Measurements from ENCODE around the gene MORN1.

The MORN1 gene

DNA sequence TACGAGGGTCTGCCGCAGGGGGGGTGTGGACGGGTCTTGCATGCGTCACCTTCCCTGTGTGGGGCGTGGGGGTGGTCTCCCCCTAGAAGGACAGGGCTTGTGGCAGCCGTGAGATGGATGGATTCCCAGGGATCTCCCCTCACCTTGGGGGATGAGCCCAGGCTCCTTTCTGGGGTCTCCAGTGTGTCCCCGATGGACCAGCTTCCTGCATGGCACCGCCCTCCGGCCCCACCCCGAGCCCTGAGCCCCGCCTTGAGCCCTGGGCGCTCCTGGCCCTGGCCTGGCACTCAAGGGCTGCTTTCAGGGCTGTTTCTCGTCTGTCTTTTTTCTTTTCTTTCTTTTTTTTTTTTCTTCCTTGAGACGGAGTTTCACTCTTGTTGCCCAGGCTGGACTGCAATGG lies 103.7 kb downstream of the MORN1 start:
- no peak for DNase-seq

DNA sequence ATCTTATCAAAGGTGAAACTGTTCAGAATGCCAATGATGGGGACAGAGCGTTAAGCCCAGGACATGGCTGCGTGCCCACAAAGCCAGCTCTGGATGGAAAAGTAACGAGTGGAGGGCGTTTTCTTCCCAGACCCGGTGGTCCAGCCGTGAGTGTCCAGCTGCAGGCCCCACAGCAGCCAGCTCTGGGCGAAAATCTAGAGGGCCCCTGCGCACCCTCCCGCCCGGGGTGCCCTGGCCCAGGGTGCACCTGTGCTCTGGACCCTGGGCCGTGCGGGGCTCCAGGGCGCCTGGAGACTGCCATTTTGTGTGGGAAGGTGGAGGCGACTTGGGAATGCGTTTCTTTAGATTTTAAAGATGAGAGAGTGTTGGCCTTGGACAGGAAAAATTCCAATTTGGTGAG lies 104.4 kb downstream of the MORN1 start:
- DNase-seq, result no peak

DNA sequence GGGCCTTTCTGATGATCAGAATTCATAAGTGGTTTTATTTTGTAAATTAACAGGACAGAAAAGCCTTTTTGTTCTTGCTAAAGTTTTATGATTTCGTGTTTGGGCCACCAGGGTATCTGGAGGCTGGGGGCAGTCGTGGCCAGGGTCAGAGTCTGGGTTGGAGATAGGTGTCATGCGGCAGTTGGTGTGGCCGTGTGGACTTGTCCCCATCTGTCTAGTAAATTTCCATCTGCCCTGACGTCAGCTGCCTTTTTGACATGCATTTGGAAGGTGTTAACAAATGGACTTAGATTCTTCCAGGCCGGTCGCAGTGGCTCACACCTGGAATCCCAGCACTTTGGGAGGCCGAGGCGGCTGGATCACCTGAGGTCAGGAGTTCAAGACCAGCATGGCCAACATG lies 106.4 kb downstream of the MORN1 start:
- DNase-seq, result no peak

DNA sequence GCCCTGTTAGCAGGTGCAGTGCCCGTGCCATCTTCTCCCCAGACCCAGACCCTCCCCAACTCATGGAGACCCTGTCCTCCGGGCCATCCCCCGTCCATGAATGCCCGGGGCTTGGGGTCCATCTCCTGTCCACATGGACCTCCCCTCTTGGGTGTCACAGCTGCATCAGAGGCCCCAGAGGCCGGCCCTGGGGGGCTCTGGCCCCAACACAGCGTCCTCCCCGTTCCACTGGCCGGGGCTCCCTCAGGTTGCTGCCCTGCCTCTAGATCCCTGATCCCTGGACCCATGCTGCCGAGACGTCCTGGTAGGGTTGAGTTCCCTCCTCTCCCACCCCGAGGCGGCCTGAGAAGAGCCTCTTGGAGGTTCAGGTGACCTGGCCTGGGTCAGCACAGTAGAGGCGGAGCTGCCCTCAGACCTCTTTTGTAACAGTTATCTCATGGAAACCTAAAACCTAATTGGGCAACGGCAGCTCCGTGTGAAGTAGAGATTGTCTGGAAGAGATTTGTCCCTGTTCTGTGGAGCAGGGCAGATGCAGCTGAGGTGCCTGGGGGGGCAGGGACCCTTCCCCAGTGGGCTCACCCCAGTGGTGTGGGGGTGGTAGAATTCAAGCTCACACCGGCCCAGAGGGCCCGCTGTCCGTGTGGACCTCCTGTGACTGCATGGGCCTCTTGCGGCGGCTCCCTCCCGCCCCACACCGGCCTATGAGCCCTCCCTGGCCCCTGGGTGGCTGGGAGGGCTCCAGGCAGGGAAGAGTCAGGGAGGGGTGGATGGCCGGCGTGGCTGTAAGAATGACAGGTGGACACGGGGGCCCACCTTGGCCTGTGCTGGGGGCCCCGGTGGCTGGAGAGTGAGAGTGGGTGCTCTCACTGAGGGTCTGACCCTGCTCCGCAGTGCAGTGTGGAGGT lies 107.1 kb downstream of the MORN1 start:
- no peak for DNase-seq

DNA sequence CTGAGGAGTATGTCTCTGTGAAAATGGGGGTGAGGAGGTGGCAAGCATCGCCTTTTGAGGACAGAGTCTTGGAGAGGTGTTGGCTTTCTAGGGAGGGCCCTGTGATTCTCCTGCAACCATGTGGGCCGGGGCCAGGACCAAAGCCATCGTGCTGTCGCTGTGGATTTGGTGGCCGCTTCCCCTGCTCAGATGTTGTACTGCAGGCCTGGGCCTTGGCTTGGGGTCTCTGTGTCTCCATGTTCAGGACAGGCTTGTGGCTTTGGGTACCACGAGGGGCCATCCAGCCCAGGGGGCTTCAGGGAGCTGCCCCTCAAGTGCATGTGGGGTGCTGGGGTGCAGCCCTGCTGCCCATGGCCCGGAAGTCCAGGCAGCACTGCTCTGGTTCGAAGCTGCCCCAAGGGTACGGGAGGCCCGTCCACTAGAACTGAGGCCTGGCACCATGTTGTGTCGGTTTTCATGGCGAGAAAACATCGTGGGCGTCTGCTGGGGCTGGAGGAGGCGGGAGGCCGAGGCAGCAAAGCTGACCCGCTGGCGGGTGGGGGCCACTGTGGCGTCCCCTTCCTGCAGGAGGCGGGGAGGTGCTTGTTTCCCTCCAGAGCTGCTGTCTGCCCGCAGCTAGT lies 107.9 kb downstream of the MORN1 start:
- DNase-seq, result no peak

DNA sequence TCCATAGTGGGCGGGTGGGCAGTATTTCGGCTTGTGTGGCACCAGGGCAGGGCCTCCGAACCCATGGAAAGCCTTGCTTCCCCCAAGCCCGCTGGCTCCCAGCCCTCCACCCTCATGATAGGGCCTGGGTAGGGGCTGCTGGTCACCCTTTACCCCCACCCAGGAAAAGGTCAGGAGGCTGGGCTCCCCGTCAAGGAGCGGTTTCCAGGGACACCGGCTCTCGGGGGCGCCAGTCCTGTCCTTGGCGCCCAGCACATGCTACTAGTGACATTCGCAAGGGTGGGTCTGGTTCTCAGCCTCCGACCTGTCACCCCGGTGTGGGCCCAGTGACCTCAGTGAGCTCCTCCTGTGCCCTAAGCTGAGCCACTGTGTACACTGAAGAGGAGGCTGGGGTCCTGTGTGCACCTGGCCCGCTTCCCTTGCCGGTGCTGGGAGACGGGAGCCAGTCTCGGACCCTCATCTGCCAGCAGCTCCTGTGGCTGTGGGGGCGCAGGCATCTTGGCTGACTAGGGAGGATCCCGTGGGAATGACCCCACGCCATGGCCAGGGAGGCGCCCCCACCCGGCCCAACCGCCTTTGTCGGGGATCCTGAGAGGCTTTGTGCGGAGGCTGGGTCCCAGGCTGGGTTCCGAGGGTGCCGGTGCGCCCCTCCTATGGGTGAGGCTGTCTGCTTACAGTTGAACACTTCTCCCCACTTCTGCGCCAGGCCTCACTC lies 108.6 kb downstream of the MORN1 start:
- no peak for DNase-seq

DNA sequence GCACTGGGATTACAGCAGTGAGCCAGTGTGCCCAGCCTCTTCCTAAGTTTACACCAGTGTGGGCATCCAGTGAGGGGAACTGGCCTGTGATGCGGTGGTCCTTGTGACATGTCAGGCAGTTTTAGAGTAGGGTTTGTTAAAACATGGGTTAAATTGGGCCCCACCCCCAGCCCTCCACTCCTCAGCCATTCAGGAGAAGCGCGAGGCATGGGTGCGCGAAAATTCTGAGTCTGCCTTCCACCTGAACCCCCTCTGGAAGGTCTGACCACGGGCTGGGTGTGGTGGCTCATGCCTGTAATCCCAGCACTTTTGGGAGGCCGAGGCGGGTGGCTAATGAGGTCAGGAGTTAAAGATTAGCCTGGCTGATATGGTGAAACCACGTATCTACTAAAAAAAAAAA lies 111.5 kb downstream of the MORN1 start:
- DNase-seq, result no peak

DNA sequence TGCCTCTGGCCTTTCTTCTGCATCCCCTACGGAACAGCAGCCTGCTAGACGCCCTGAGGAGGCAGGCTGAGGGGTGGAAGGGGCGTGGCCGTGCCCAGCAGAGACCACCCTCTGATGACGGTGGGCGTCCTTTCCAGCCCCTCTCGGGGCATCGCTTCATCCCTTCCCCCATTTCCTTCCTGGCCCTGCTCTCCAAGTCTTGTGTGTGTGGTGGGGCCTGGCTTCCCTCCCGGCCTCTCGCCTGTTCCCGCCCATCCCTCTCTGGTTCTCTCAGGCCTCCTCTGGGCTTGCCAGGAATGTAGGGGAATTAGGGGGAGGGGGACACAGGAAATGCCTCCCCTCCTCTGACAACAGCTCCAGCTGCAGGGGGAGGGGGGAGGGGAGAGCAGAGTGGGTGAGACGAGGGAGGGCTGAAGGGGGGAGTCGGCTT lies 112.1 kb downstream of the MORN1 start:
- DNase-seq, result no peak

DNA sequence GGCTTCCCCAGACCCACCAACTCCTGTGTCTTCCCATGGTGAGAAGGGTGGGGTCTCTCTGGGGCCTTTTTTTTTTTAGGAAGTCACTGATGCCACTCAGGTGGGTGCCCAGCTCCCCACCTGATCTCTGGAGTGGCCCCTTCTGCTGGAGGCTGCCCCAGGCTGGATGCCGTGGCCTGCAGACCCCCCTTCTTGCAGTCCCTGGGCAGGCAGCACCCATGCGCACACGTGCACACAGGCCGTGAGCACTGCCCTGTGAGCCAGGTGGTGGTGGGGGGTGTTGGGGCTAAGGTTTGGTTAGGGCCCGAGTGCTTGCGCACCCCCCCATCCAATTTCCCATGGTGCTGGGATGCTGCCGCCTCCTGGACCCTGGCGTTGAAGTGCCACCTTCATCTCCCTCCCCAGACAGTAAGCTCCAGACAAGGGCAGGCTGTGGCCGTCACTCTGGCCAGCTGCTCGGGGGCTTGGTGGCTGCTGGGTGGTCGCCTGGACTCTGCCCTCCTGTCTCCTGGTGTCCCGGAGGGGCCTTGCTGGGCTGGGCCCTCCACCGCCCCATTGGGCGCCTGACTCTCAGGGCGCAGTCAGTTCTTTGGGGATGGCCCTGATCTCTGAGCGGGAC lies 112.7 kb downstream of the MORN1 start:
- DNase-seq, result no peak

DNA sequence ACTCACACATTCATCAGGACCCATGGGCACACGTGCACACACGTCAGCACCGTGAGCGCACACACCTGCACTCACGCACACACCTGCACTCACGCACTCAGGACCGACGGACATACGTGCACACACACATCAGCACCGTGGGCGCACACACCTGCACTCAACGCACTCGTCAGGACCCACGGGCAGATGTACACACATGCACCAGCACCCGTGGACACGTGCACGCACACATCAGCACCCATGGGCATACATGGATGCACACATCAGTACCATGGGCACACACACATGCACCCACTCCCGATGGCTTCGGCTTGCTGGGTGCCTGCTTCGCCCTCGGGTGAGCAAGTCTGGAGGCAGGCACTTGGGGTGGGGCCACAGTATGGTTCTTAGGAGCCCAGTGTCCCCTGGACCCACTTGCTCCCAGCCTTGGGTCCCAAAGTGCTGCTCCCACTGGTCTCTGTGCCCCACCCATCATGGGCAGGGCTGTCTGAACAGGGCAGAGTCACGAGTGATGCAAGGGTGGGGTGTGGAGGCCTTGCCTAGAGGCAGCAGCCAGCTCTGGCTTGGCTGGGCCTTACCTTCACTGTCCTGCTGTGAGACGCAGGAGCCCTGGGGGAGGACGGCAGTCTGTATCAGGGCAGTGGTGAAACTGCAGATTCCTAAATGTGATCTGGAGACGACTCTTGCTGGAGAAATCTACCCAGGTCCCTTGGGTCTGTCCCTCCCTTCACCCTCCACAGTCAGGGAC lies 113.4 kb downstream of the MORN1 start:
- no peak for DNase-seq

DNA sequence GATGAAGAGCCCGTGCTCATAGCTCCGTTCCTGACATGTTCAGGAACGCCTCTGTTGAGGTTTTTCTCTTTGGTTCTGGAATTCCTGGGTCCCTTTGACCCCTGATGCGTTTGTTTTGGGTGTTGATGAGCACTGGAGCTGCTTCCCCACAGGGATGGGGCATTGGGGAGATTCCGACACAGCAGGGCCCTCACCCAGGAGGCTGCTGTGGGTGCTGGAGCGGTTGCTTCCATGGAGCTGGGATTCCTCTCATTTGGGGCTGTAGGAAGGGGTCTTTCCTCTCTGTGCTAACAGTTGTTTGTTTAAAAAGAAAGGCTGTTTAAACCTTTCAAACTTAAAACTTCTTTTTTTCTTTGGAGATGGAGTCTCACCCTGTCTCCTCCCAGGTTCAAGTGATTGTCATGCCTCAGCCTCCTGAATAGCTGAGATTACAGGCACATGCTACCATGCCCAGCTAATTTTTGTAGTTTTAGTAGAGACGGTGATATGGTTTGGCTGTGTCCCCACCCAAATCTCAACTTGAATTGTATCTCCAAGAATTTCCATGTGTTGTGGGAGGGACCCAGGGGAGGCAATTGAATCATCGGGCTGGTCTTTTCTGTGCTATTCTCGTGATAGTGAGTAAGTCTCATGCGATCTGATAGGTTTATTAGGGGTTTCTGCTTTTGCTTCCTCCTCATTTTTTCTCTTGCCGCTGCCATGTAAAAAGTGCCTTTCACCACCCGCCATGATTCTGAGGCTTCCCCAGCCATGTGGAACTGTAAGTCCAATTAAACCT lies 114.4 kb downstream of the MORN1 start:
- DNase-seq, result no peak

DNA sequence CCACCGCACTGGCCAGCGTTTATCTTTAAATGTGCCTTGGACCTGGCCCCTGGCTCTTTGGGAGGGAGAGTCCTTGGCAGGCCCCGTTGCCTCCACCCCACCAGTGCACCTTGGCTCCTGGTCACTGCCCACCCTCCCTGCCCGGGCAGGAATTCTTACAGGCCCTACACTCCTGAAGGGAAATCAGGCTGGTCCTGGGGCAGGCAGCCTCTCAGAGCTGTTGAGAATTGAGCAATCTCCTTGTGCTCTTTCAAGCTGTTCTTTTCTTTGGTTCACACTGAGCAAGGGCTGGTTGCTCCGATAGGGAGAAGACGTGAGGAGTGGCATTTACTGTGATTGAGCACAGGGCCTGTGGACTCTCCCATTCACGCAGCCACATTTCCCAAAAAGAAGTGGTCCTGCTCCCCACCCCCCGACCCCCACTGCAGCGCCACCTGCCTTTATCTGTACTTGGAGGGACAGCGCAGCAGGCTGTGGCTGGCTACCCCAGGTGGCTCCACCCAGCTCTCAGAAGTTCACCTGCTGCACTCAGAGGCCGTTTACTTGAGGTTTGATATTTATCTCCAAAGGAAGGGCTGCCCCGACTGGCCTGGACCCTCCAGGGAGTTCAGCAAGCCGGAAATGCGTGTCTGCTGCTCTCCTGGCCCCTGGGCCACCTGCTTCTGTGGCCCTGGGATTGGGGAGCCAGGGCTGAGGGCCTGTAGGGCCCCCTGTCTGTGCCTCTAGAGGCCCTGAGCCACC lies 115.4 kb downstream of the MORN1 start:
- DNase-seq, result peak; percentile 2 to 22

DNA sequence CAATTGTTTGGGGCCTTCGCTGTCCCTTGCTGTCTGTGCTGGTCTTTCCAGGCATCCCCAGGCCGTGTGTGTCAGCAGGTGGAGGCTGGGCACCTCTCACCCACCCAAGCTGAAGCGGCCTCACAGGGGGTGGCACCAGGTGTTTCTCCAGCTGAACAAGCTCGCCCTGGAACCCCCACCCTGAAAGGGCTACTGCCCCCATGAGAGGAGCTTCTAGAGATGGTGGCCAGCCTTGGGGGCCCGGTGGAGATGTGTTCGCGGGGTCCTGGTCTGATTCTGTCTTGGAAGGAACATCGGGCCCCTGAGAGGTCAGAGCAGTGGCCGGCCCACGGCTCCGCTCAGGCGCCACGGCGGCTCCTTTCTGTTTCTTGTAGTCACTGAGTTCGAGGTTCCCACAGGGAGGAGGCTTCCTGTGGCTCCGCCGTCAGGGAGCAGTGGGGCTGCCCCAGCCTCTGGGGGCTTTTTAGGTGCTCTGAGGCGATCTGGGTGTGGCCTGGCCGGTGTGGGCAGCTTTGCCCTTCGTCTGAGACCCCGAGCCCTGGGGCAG lies 116.4 kb downstream of the MORN1 start:
- no peak for DNase-seq

DNA sequence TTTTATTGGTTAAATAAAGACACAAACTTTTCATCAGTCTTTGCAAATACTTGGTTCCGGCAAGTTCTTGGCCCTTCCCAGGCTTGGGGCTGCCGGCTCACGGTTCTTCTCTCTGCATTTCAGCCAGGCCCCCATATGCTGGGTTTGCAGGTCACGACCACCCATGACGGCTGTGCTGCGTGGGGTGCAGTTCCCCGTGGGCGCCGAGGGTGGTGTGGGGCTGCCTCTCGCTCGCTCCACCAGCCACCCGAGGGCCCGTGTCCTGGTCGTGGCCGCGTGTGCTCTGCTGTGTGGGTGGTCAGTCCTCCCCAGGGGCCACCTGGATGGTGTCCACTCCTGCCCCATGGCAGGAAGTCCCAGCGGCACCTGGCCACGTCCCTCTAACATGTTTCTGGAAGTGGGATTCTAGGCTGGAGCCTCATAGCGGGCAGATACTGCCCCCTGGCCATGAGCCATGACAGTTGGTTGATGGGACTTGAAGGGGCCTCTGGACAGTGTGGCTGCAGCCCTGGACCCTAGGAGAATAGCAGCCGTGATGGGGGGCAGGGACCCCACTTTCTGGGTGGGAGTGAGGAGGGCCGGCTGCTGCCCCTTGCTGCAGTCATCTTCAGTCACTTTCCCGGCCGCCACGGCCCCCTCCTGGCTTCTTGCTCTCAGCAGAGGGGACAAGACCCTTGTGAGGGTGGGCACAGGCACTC lies 117.0 kb downstream of the MORN1 start:
- no peak for DNase-seq

DNA sequence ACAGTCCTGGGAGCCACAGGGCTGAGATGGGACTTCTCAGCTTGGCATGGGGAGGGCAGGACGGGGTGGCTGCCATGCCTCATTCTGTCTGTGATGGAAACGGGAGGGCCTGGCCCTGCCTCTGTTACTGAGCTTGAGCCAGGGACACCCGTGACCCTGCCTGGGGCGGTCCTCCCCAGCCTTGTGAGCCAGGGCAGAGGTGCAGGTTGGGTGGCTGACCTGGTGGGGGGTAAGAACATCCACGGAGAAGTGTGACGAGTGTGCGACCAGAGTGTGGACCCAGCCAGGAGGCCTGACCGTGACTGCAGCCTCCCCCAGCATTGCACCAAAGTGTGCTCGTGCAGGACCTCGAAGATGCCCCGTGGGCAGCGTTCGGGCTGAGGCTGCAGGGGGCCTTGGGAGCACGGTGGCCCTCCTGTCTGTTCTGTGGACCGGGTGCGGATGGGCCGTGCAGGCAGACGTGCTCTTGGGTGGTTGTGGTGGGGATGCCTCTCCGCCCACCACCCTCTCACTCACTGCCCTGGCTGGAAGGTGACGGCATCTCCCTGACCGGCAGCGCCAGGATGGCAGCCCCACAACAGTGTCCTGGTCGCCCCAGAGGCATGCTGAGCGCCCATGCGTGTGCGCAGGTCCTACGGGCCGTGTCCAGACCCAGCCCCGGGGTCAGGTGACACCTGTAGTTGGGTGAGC lies 117.8 kb downstream of the MORN1 start:
- no peak for DNase-seq

DNA sequence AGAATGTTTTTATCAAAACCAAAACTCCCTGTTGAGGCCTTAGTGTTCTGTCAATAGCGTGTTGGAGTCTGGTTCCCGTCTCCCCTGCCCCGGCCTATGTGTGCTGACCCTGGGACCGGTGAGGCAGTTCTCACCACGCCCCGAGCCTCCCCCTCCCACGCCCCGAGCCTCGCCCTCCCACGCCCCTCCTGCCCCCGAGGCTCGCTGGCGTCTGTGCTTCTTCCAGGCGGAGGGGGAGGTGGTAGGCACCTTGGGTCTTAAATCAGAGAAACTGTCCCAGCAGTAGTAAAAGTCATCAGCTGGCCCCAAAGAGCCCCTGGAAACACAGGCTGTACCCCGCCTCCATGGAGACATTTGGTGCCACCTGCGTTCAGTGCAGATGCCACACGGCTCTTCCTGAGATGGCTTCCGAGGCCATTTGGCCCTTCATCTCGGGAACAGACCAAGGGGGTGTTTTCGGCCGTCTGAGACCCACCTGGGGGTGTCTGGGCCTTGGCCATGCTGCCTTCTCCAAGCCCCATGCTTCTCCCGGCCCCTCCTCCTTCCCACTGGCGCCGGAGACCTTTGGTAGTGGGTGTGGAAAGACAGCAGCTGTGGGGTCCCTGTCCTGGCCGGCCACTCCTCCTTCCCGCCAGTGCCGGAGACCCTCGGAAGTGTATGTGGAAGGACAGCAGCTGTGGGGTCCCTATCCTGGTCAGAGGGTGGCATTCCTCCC lies 118.5 kb downstream of the MORN1 start:
- no peak for DNase-seq

DNA sequence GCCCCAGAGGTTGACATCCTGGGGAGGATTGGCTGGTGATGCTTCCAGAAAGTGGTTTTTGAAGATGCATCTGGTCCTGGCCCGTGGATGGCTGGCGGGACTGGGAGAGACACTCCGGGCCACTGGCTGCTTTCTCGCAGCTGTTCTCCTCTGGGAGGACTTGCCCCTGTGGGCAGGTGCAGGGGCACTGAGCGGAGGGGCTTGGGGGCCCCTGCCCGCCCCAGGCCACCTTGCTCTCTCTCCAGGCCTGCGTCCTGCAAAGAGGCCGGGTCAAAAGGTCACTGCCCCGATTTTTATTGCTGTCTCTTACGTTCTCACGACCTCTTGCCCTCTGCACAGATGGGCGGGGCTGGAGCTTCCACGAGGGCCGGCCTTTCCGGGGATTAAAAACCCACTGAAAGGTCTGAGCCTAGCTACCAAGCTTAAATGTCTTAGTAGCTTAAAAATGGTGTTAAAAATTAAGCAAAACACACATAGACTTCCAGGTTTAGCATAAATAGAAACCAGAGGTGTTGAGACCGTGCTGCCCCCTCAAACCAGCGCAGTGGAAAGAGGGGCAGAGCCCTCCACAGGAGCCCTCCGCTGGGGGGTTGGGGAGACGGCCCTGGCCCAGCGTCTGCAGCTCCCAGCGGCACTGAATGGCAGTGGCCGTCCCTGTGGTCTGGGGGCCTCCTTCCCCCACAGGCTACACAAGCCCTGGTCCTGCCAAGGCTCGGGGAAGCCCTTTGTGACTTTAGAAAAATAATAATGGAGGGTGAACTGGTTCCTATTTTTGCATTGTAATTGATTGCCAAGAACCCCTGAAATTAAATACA lies 119.3 kb downstream of the MORN1 start:
- DNase-seq, result no peak

Measured in Kasumi-1 (cell line).